Stimulated activated CD8-positive, alpha-beta memory T cell treated with anti-CD3 and anti-CD28 coated beads, Interleukin-15, amount 100 ng/mL, for 24 hours (primary cell): ENCODE results near the gene CACNA1H.

Experiments
- DNase-seq: peaks from one replicate; pipeline ENCODE4 v3.0.0-alpha.2; 2020; ENCODE audit warnings: low read depth

Gene CACNA1H

DNA sequence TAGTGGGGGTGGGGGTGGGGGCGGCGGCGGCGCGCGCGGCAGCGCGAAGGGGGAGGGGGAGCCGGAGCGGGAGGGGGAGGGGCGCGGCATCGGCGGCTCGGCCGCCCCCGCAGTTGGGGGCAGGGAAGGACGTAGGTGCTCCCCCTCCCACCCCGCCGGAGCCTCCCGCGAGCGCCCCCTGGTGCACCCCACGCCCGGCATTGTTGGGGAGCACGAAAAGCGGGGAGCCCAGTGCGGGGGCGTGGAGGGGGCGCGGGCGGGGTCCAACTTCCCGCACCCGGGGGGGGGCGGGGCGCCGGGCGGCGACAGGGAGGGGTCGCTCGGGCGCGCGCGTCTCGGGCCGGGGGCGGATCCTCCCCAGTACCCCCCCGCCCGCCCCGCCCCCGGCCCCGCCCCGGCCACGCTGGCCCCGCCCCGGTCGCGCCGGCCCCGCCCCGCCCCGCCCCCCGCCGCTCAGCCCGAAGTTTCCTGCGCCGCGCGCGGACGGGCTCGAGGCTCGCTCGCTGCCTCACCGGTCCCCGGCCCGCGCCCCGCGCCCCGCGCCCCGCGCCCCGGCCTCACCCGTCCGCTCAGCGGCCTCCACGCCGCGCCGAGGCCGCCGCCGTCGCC, at the start of gene CACNA1H:
Gene CACNA1H, plus strand, starts transcription at position 456 of the 609 bp plus-strand sequence. CDS start 632 bp downstream, outside the sequence.
- DNase-seq, result peak; percentile 18

DNA sequence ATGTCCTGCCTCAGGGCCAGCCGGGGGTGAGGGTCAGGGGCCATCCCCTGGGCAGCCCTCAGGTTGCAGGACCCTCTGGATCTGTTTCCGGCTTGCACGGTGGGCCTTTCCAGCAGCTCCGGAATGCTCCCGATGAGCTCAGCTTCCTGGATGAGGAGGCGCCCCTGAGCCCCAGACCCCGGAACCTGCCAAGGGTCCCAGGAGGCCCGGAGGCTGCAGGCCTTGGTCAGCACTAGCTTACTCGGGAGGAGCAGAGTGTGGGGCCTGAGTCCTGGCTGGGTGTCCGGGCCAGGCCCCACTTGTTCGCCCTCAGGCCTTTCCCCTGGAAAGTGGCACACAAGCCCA, 49.3 kb upstream of the CACNA1H start:
- no peak for DNase-seq

DNA sequence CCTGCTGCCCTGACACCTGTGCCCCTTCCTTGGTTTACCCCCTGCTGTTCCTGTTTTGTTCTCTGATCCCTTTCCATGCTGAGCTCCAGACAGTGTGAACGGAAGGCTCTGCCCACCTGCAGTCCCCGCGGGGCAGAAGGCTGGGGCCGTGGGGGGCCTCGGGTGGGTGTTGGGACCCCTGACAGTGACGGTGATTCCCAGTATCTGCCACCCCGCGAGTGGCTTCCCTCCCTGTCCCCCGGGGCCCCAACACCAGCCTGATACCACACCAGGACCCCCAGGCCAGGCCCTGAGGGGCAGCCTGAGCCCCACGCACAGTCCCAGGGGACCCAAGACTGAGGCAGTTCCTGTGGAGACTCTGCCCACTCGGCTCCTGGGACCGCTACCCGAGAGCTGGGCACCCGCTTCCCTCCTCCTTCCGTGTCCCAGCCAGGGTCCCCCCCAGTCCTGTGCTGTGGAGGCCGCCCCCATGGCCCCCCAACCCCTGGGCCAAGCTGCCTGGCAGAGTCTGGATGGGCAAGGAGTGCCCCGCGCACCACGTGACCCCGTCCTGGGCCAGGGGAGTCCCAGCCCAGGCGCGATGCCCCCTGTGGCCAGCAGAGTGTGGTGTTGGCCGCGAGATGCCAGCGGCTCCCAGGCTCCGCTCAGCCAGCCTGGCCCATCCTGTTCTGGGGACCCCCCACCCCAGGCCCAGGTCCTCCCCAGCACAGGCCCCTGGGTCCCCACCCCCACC, 46.9 kb upstream of the CACNA1H start:
- DNase-seq, result no peak

DNA sequence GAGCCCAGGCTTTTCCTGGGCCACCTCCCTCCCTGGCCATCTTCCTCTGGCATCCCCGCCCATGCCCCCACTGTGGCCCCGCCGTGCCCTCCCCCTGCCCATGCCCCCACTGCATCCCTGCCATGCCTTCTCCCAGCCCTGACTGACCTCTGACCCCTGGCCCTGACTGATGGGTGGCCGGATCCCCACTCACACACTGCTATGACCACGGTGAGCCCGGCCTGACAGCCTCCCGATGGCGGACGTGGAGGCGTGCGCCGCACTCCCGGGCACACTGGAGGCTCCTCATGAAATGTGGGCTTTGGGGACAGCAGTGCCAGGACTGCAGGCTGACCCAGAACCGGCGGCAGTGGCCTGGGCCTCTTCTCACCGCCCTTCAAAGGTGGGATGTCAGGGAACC, 46.2 kb upstream of the CACNA1H start:
- DNase-seq, result no peak

DNA sequence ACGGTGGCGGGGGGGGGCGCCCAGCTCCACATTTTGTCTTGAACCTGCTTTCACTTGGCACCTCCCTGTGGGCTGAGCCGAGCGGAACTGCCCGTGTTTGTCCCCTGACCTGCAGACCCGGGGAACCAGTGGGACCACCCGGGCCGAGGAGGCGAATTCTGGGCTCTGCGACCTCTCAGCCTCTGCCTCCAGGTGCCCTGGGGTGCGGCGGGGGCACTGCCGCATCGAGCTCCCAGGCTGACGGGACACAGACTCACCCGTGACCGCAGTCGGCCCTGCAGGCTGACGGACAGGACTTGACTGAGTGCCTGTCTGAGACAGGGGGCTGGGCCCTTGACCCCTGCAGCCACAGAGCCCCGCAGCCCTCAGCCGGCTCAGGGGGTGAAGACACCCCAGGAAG, 45.8 kb upstream of the CACNA1H start:
- DNase-seq, result no peak

DNA sequence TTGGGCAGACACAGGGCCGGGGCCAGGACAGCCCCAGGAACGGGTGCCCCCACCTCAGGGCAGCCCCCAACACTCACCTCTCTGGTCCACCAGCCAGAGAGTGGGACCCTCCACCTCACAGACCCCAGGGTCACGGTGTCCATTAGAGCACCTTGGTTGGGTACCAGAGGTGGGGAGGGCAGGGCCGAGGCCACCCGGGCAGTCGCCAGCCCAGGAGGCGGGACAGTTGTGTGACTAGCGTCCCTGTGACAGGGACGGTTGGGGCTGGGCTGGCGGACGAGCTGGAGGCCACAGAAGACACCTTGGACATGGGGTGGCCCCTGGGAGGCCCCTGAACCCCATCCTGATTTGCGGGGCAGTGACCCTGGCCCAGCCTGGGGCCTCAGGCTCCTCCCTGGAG, 45.2 kb upstream of the CACNA1H start:
- no peak for DNase-seq

DNA sequence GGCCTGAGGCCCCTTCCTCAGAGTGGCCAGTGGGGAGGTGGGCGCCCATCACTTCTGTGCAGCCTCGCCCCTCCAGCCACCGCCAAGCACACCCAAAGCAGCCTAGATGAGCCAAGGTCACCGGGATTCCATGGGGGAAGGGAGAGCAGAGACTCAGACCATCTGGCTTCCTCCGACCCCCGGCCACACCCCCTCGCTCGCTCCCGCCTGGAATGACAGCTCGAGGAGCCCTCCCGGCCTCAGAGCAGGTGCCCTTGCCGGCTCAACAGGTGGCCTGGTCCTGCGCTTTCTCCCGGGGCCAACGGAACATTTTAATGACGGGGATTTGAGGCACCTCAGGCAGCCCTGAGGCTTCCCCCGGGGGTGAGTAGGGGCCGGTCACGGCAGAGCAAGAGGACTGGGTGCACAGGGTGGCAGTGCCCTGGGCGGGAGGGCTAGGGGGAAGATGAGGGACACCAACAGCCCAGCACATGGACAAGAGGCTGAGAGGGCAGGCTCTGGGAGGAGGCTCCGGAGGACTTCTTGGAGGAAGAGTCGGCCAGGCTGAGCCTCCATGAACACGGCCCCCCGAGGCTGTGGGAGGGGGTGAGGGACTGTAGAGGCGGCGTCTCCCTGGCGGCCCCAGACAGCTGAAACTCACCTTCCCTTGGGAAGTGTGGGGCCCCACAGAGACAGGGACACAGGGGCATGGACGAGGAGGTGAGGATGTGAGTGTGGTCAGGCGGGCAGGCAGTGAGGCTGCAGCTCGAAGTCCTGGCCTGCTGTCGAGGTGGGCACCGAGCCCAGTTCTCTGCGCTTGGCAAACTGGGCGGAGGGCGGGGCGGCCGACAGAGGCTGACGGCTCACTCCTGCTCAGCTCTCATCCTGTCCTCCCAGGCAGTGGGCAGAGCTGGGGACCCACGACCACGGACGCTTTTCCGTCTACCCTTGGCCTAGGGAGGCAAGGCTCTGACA, 44.3 kb upstream of the CACNA1H start:
- DNase-seq, result no peak

DNA sequence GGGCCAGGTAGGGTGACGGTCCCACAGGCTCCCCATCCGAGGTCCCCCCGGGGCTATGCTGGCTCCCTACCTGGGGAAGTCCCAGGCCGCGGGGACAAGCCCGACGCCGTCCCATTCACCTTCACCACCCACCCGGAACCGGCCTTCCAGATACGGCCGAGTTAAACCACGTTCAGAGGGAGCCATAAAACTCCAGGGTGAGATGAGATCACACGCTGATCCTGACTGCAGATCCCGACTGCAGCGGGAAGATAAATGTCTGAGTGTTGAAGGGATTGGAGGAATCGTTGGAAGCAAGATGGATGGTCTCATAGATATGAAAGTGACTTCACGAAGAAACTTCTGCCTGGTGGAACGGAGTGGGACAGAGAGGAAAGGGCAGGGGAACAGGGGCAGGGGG, 43.3 kb upstream of the CACNA1H start:
- DNase-seq, result no peak

DNA sequence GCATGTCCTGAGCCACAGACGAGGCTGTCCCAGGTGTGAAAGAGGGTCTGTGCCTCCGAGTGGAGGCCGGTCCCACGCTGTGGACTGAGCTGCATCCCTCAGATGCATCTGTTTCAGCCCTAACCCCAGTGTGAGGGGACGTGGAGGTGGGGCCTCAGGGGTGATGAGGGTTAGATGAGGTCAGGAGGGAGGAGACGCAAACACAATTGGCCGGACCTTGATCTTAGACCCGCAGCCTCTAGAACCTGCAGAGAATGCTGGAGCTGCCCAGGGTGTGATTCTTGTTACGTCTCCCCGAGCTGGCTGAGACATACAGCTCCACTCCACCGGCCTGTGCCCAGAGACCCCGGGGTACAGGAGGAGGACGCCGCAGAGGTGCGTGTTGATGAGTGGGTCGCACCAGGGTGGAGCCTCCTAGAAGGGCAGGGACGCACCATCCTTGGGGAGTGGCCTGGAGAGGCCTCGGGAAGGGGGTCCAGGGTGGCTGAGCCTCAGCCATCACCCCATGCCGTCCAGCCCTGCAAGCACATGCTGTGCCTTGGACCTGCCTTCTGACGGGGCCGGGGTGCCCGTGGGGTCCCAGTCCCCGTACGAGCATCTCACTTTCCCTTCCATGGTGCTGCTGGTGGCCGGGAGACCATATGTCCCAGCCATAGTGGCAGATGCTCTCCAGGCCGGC, 40.3 kb upstream of the CACNA1H start:
- DNase-seq, result no peak

DNA sequence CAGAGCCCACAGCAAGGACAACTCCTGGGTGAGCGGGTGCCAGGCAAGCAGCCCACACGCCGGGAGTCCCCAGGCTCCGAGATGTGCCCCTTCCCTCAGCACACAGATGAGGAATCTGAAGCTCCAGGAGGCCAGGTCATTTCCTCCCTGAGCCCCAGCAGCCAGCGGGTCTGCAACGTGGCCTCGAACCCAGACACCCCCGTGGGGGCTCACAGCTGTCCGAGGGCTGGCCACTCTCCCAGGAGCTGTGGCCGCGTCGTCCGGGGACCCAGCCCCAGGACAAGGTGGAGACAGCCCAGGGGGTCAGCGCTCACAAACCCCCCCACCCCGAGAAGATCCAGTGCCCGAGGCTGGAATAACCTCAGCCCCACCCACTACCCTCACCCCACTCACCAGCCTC, 39.4 kb upstream of the CACNA1H start:
- no peak for DNase-seq

DNA sequence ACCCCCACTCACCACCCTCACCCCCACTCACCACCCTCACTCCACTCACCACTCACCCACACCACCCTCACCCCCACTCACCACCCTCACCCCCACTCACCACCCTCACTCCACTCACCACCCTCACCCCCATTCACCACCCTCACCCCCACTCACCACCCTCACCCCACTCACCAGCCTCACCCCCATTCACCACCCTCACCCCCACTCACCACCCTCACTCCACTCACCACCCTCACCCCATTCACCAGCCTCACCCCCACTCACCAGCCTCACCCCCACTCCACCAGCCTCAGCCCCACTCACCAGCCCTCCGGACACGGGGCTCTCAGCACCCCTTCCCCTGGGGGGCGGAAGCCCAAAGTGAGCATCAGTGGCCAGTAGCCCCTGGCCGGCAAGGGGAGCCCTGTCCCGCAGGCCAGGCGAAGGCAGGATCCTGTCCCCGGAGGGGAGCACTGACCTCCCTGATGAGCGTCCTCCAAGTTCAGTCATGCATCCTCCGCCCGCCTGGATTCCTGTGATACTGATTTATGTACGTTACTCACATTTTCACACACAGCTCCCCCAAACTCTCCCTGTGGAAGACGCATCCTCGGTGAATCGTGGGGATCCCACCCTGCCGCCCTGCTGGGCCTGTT, 38.9 kb upstream of the CACNA1H start:
- DNase-seq, result no peak

DNA sequence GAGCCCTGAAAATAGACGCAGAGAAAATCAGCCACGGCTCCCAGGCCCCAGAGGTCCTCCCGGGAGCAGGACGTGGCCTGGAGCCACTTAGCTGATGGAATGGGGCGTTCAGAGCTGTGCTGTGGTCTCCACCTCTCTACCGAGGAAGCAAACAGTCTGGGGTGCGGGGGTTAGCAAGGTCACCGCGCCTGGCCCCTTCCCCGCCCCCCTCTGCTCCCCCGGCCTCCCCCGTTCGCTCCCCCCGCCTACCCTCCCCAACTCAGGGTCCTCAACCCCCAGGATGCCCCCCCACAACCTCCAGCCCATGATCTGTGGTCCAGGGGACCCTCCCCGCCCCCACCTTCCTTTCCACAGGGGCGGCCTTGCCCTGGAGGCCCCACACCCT, 36.2 kb upstream of the CACNA1H start:
- no peak for DNase-seq

DNA sequence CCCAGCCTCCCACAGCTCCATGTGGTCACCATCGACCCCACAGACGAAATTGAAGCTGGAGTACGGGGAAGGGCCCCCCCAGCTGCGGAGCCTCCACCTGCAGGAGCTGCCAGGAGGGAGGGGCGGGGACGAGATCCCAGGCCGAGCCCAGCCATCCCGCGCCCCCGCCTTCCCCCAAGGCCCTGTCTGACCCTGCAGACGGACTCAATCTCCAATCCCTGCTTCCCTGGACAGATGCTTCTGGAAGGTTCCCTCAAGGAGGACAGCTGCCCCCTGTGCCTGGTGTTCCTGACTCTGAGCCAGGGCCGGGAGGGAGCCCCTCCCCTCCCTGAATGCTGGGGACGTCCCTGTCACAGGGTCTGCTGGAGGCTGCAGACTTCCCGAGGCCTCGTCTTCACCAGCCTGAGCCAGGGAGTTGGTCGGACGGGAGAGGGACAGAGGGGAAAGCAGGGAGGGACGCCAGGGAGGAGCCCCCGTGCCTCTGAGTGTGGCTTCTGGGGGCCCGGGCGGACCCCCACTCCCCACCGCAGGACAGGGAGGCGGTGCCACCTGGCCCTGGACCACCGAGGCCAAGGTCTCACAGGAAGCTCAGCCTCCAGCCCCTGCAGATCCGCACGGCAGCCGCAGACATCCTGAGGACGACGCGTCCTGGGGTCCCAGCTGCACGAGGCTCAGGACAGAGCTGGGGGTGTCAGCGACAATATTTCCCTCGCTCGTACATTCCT, 35.6 kb upstream of the CACNA1H start:
- no peak for DNase-seq

DNA sequence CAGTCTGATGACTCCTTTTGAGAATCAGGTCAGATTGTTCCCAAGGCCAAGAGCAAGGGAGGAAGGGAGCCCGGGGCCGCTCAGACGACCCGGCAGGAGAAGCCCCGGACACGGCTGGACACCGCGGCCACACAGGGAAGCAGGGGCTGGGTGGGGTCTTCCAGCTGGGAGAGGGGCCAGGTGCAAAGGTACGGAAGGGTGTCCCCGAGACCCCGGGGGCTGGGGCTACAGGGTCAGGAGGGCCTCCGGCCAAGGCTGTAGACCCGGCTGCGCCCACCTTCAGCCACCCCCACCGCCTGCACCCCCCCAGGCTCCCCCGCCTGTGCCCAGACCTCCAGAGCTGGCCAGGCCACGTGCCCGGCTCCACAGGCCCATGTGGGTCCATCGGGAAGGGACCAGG, 35.0 kb upstream of the CACNA1H start:
- no peak for DNase-seq

DNA sequence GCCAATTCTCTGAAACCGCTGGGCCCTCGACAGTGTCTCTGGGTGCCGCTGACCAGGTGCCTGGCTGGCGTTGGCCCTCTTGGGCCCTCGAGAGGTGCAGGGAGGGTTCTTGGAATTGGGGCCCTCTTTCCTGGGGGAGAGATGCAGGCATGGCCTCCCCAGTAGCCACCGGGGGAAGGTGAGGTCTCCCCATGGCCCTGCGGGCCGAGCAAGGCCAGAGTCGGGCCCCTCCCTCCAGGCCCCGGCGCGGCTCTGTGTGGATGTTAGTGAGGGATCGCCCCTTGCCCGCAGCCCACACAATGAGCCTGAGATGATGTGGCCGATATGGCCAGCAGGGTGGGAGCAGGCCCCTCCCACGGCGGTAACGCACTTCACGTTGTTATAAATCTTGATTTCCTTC, 33.8 kb upstream of the CACNA1H start:
- DNase-seq, result no peak

DNA sequence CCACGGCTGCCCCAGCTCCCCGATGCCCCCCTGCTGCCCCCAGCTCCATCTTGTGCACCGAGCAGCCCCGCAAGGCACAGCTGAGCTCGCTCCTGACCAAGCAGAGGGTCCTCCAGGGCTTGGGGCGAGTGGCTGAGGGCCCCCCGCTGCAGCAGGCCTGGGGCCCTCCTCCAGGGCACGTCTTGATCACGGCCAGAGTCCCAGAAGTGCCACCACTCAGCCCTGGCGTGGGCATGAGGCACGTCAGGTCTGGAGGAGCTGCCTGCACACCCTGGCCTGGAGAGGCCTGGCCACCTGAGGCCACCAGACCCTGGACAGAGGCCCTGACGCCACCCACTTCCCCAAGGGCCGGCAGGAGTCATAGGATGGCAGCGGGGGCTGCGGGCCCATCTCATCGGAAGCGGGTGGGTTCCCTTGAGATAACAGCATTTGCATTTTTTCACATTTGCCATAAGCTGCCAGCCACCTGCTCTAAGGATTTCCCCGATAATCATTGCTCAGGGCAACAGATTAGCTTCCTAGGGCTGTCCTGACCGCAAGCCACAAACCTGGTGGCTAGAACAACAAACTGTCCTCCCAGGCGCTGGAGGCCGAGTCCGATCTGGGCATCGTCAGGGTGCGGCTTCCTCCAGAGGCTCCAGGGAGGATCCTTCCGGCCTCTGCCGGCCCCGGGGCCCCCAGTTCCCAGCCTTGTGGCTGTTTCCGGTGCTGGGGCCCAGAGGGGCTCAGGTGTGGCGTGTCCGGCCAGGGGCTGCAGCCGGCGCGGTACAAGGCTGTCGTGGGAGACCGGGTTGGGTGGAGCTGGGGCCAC, 32.9 kb upstream of the CACNA1H start:
- DNase-seq, result no peak

DNA sequence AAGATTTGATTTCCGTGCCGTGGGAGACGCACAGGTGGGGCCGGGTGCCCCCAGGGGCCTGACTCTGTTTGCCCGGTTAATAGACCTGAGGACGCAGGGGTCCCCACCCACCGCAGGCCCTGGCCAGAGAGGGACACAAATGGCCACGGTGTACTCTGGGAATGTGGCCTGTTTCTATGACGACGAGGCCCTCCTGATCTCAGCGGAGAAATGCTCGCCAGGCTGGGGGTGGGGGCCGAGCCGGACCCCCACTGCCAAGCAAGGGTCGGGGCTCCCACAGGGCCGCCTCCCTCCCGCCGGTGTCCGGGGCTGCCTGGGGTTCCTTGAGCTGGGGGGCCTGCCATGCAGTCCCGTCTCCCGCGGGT, 32.3 kb upstream of the CACNA1H start:
- DNase-seq, result no peak

DNA sequence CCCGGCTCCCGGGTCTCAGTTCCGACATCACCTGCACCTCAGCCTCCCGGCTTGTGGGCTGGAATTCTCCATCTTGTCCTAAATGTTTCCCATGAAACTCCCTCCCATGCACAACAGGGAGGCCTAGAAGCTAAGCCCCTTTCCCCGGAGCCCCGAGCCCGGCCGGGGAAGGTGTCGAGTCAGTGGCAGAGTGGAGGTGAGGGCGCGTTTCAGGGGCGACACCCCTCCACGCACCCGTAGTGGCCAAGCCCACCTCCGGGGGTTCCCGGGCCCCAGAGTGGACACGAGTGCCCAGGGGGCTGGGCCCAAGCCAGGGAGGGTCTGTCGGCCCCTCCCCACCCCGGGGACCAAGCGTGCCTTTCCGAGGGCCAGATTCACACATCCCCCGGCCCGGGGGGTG, 31.9 kb upstream of the CACNA1H start:
- DNase-seq, result no peak

DNA sequence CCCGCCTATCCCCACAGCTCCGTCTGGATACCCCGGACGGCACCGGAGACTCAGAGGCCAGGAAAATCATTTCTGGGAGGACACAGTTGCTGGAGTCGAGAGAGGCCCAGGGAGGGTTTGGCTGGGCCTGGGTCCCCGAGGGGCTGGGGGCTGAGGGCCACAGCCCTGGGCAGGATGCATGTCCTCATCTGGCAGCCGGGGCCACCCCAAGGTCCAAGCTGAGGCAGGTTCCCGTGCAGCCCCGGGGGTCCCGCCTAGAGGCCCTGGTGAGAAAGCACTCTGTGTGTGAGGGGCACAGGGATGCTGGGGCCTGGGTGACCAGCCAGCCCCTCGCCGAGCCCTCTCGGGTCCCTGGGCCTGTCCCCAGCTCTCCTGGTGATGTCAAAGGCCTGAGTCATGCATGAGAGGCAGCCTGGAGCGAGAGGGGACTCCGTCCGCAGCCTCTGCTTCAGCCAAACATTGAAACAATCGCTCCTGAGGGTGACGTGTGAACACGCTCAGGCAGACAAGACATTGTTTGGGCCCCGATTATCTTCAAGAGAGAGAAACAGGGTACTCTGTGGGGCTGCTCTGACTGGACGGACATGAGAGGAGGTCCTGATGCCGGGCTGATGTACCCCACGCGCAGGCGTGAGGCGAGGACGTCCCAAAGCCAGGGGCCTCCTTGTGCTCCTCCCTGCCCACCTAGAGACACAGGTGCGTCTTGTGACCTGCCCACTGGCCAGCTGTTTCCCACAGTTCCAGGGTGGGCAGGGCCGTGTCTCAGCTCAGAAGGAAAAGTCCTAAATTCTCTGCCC, 31.1 kb upstream of the CACNA1H start:
- DNase-seq, result no peak

DNA sequence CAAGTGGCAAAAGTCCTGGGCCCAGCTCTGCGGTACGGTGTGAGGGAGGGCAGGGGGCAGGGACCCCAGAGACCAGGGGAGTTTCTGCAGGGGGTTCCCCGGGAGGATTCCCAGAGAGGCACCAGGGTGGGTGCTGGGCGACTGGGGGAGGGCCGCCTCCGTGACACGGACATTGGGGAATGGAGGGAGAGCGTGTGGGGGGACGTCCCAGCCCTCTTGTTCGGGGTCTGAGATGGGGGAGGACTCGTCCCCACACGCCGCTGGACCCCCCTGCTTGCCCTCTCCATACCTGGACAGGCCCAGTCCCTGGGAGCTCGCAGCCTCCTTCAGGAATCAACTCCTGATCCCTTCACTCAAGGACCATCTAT, 30.5 kb upstream of the CACNA1H start:
- DNase-seq, result no peak
